ENCODE data around the gene TULP4.
"Not testable (repeated sequence)": the region's sequence is repeated elsewhere in the genome, so short reads cannot be mapped to it uniquely, and the experiment has no call there.

The TULP4 gene

GRCh38 chr6:158524311-158524710 is 212.0 kb downstream of the TULP4 start:
- DNase-seq (ENCODE audit: low read depth, low spot score) = no peak

- not testable (repeated sequence) for DNase-seq (ENCODE audit: low read depth, low spot score)
These were observed 215.6 kb downstream of the TULP4 start for GRCh38 chr6:158527858-158528257.

- DNase-seq (ENCODE audit: low read depth, low spot score) = no peak
These were observed 216.6 kb downstream of the TULP4 start for GRCh38 chr6:158528826-158529225.

GRCh38 chr6:158529629-158530028 is 217.4 kb downstream of the TULP4 start:
- no peak for DNase-seq (ENCODE audit: low read depth, low spot score)

GRCh38 chr6:158531566-158531965 is 219.3 kb downstream of the TULP4 start:
- DNase-seq (ENCODE audit: low read depth, low spot score) = no peak

GRCh38 chr6:158531970-158532369 is 219.7 kb downstream of the TULP4 start:
- DNase-seq (ENCODE audit: low read depth, low spot score) = no peak

GRCh38 chr6:158536084-158536890 is 224.0 kb downstream of the TULP4 start:
- no peak for DNase-seq (ENCODE audit: low read depth, low spot score)

GRCh38 chr6:158536891-158537798 is 224.9 kb downstream of the TULP4 start:
- no peak for DNase-seq (ENCODE audit: low read depth, low spot score)

- no peak for DNase-seq (ENCODE audit: low read depth, low spot score)
These were observed 226.5 kb downstream of the TULP4 start for GRCh38 chr6:158538741-158539140.

GRCh38 chr6:158539413-158539812 is 227.1 kb downstream of the TULP4 start:
- DNase-seq (ENCODE audit: low read depth, low spot score) = no peak

- no peak for DNase-seq (ENCODE audit: low read depth, low spot score)
These were observed 227.6 kb downstream of the TULP4 start for GRCh38 chr6:158539881-158540280.

GRCh38 chr6:158543606-158544185 is 231.4 kb downstream of the TULP4 start:
- DNase-seq (ENCODE audit: low read depth, low spot score) = no peak

- no peak for DNase-seq (ENCODE audit: low read depth, low spot score)
These were observed 232.2 kb downstream of the TULP4 start for GRCh38 chr6:158544428-158544827.

GRCh38 chr6:158545043-158545966 is 233.0 kb downstream of the TULP4 start:
- no peak for DNase-seq (ENCODE audit: low read depth, low spot score)

GRCh38 chr6:158548418-158549161 is 236.3 kb downstream of the TULP4 start:
- no peak for DNase-seq (ENCODE audit: low read depth, low spot score)

GRCh38 chr6:158552055-158552795 is 240.0 kb downstream of the TULP4 start:
- no peak for DNase-seq (ENCODE audit: low read depth, low spot score)

GRCh38 chr6:158552796-158553138 is 240.5 kb downstream of the TULP4 start:
- no peak for DNase-seq (ENCODE audit: low read depth, low spot score)

GRCh38 chr6:158554611-158555361 is 242.5 kb downstream of the TULP4 start:
- no peak for DNase-seq (ENCODE audit: low read depth, low spot score)

GRCh38 chr6:158556113-158556512 is 243.8 kb downstream of the TULP4 start:
- DNase-seq (ENCODE audit: low read depth, low spot score) = no peak
